Measurements from ENCODE around the gene RAB1B. TPM values are rescaled to one million over a fixed set of nuclear protein-coding genes. Genes with fewer than 3 reads are reported as not detected.

Gene RAB1B
- total and polyA plus RNA-seq, 3 donors from 2014 or later, result 63.2 to 180 (median 107) TPM

GRCh38 chr11:66277471-66278362, 9.3 kb downstream of the RAB1B start, which contains the start of gene CNIH2:
Gene CNIH2, plus strand, starts transcription at chr11:66278175. Its CDS starts 282 bp downstream, at chr11:66278457.
- H3K4me3 ChIP-seq, result peak within 1 kb of the TSS in 1 of 2 donors; percentile 29
- H3K36me3 ChIP-seq (ENCODE audit: low read depth, missing control alignments), result no peaks in the 10 kb centered on the region
- TF ChIP-seq CTCF (IDR thresholded peaks at IDR 0.05) (no peak), POLR2A (IDR thresholded peaks at IDR 0.05) (no peak)
- H3K27ac ChIP-seq, result peak within 1 kb of the TSS in 1 of 2 donors; percentile 62
- intact Hi-C loops (cut with DNase I; ENCODE audit: low total_unique reads), result no loop called here
- DNase-seq, result no peak
- H3K9me3 ChIP-seq, result no peaks in the 10 kb centered on the region
- 5 to 20% methylated on average over 5 to 58 of the region's 84 CpGs for WGBS, 2 donors
- H3K27me3 ChIP-seq, result no peaks in the 10 kb centered on the region
- no peaks in the 10 kb centered on the region for H3K4me1 ChIP-seq

GRCh38 chr11:66278363-66279091, 10.1 kb downstream of the RAB1B start:
- TF ChIP-seq CTCF (IDR thresholded peaks at IDR 0.05) (no peak), POLR2A (IDR thresholded peaks at IDR 0.05) (no peak)
- H3K27ac ChIP-seq, result no peak overlapping the region
- no peaks in the 10 kb centered on the region for H3K36me3 ChIP-seq (ENCODE audit: low read depth, missing control alignments)
- DNase-seq, result no peak
- no peaks in the 10 kb centered on the region for H3K27me3 ChIP-seq
- H3K9me3 ChIP-seq, result no peaks in the 10 kb centered on the region
- intact Hi-C loops (cut with DNase I; ENCODE audit: low total_unique reads), result no loop called here
- no peak overlapping the region for H3K4me3 ChIP-seq
- H3K4me1 ChIP-seq, result no peaks in the 10 kb centered on the region
- 4 to 7% methylated on average over 17 to 36 of the region's 45 CpGs for WGBS, 2 donors

DNA sequence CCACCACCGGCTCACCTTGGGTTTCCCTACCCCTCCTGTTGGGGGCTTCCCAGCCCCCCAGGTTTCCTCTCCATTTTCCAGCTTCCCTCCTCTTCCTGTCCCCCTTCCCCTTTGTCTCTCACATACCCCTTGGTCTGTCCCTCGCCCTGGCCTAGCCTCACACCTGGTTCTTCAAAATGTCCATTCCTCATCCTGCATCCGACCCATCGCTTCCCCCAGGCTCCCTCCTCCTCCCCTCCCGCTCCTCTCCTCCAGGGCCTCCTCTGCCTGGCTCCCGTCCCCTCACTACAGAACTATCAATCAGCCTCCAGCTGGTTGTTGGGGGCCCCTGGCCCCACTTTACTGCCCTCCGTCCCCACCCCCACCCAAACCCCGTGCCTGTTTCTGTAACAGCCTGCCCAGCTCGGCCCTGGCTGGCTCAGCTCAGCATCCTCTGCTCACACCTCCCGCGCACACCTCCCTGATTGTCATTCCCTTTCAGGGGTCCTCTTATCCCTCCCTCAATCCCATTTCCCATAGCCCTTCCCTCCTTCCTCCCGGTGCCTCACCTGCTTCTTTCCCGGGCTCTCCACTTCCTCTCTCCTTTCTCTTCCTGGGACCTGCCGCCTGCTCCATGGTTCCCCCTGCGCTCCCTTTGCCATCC, 10.8 kb downstream of the RAB1B start:
- Histone ChIP-seq H3K36me3 (ENCODE audit: low read depth, missing control alignments) (no peaks in the 10 kb centered on the region), H3K4me1 (no peaks in the 10 kb centered on the region), H3K9me3 (no peaks in the 10 kb centered on the region), H3K27me3 (no peaks in the 10 kb centered on the region), H3K4me3 (no peak overlapping the region), H3K27ac (no peak overlapping the region)
- TF ChIP-seq POLR2A (IDR thresholded peaks at IDR 0.05), result no peak
- no peak for TF ChIP-seq CTCF (IDR thresholded peaks at IDR 0.05)
- WGBS, 2 donors, result 65 to 75% methylated on average over 15 of the region's 15 CpGs
- intact Hi-C loops (cut with DNase I; ENCODE audit: low total_unique reads), result no loop called here
- DNase-seq, result no peak

DNA sequence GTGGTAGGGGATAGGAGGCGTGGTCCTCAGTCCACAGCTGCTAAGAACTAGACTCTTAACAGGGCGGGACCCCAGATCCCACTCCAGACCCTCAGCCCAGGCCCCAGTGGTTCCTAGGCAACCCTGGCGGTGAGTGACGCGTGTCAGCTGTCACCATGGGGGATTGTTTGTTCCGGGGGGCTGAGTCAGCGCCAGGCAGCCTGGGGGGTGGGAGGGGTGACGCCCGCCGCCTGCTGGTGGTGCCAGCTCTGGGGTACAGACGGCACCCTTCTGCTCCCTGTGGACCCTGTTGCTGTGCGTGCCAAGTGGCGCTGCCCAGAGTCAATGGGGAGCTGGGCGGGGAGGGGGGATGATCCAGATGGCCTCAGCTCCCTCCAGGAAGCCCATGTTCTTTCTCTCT, 12.0 kb downstream of the RAB1B start:
- no peak for TF ChIP-seq CTCF (IDR thresholded peaks at IDR 0.05)
- no peak for TF ChIP-seq POLR2A (IDR thresholded peaks at IDR 0.05)
- Histone ChIP-seq H3K9me3 (no peaks in the 10 kb centered on the region), H3K4me3 (no peak overlapping the region), H3K4me1 (no peaks in the 10 kb centered on the region), H3K27me3 (no peaks in the 10 kb centered on the region), H3K36me3 (ENCODE audit: low read depth, missing control alignments) (no peaks in the 10 kb centered on the region), H3K27ac (no peak overlapping the region)
- no peak for DNase-seq
- intact Hi-C loops (cut with DNase I; ENCODE audit: low total_unique reads), result no loop called here
- 67 to 93% methylated on average over 1 to 14 of the region's 14 CpGs for WGBS, 2 donors
